CD4-positive, alpha-beta T cell treated with Interferon gamma for 1 hour (primary cell): ENCODE data around the gene SMTN.
"Not testable (repeated sequence)": the region's sequence is repeated elsewhere in the genome, so short reads cannot be mapped to it uniquely, and the experiment has no call there.

Experiments used
- DNase-seq: peaks from one replicate; pipeline ENCODE4 v3.0.0-alpha.2; 2020

Gene SMTN

GRCh38 chr22:31091106-31091975 is 10.2 kb downstream of the SMTN start:
- DNase-seq = no peak

- DNase-seq = no peak
Observed at GRCh38 chr22:31092161-31092560, 11.0 kb downstream of the SMTN start.

- no peak for DNase-seq
Observed at GRCh38 chr22:31093086-31093850, 12.2 kb downstream of the SMTN start.

GRCh38 chr22:31094021-31094551 is 13.0 kb downstream of the SMTN start:
- no peak for DNase-seq

GRCh38 chr22:31094741-31095140 is 13.6 kb downstream of the SMTN start:
- DNase-seq = no peak

- no peak for DNase-seq
Observed at GRCh38 chr22:31095637-31096249, 14.6 kb downstream of the SMTN start.

- DNase-seq = no peak
Observed at GRCh38 chr22:31096657-31097279, 15.7 kb downstream of the SMTN start.

GRCh38 chr22:31097539-31097938 is 16.4 kb downstream of the SMTN start:
- DNase-seq = not testable (repeated sequence)

GRCh38 chr22:31097941-31098631 is 17.0 kb downstream of the SMTN start:
- DNase-seq = no peak

GRCh38 chr22:31098632-31099110 is 17.6 kb downstream of the SMTN start:
- DNase-seq = no peak

- no peak for DNase-seq
Observed at GRCh38 chr22:31099386-31099785, 18.3 kb downstream of the SMTN start.

GRCh38 chr22:31099841-31100761 is 19.0 kb downstream of the SMTN start:
- DNase-seq = no peak

GRCh38 chr22:31100762-31101525 is 19.8 kb downstream of the SMTN start:
- no peak for DNase-seq

- no peak for DNase-seq
Observed at GRCh38 chr22:31102441-31103081, 21.4 kb downstream of the SMTN start.

GRCh38 chr22:31103111-31103510 is 22.0 kb downstream of the SMTN start:
- DNase-seq = no peak

- no peak for DNase-seq
Observed at GRCh38 chr22:31103899-31104694, 23.0 kb downstream of the SMTN start.

- DNase-seq = no peak
Observed at GRCh38 chr22:31104869-31105268, 23.8 kb downstream of the SMTN start.

- no peak for DNase-seq
Observed at GRCh38 chr22:31105282-31105929, 24.3 kb downstream of the SMTN start.
